Measurements from ENCODE around the gene NR1D1.

GRCh38 chr17:40074175-40074512 lies 26.2 kb downstream of the NR1D1 start:
- TF ChIP-seq POLR2A (IDR thresholded peaks at IDR 0.05) (no peak), CTCF (IDR thresholded peaks at IDR 0.05) (no peak)
